Stimulated activated CD8-positive, alpha-beta memory T cell treated with anti-CD3 and anti-CD28 coated beads, Interleukin-12 subunit alpha, Interleukin-12 subunit beta, amount 100 ng/mL, for 24 hours (primary cell): ENCODE data around the gene SDE2.
"Not testable (repeated sequence)": the region's sequence is repeated elsewhere in the genome, so short reads cannot be mapped to it uniquely, and the experiment has no call there.

Experiments used
- DNase-seq: peaks from one replicate; pipeline ENCODE4 v3.0.0-alpha.2; 2020; ENCODE audit errors: extremely low read depth

Gene SDE2

DNA sequence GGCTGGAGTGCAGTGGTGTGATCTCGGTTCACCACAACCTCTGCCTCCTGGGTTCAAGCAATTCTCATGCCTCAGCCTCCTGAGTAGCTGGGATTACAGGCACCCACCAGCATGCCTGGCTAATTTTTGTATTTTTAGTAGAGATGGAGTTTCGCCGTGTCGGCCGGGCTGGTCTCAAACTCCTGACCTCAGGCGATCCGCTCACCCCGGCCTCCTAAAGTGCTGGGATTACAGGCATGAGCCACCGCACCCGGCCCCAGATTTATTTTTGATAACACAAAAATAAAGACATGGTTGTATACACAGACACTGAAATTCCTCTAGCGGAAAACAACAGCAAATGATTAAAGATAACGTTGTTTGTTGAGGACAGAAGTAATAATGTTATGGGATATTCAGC lies 24.0 kb downstream of the SDE2 start:
- DNase-seq = not testable (repeated sequence)

DNA sequence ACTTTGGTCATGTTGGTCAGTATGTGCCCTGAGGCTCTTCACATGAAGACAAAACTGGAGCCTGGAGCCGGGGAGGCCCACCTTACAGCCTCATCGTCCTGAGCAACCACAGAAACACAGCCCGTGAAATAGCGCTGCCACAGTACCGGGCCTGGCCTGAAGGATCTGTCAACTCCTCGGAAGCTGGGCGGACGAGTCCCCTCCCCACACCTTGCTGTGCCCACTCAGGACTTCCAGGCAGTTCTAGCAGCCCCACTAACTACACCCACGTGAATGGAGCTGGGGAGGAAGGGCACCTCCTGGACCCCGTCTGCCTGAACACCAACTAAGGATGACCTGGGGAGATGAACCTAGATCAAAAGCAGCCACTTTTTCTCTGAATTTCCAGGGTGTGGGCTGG lies 24.7 kb downstream of the SDE2 start:
- no peak for DNase-seq

GRCh38 chr1:225973158-225973557 lies 26.0 kb downstream of the SDE2 start:
- DNase-seq = no peak

DNA sequence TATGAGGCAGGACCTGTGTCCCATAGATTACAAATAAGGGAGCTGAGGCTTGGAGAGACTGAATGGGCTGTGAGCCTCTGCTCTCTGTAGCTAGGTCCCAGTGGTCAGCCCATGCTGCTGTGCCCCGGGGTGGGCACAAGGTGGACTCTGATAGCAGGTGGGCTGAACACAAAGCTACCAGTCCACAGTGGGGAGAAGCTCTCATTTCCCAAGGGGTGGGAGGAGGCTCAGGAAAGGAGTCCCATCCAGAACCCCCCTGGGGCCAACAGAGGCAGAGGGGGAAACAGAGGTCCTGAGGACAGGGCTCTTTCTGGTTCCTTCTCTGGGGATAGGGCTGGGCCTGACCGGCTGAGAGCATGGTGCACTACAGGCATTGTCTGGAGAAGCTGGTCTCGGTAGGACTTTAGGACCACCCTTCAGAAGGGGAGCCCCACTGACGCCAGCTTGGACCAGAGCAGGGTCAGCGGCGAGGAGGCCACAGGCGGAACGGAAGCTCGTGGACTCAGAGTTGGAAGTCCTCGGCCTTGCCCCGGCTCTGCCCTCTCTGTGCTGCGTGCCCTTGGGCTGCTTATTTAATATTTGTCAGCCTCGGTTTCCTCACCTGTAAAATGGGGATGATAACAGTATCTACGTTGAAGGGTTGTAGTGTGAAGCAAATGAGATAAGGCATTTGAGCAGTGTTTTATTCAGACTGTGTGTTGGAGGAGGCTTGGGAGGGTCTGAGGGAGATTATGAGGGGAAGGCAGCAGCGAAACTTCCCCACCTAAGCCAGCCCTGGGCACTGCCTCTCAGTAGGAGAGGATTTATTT lies 26.6 kb downstream of the SDE2 start:
- no peak for DNase-seq

DNA sequence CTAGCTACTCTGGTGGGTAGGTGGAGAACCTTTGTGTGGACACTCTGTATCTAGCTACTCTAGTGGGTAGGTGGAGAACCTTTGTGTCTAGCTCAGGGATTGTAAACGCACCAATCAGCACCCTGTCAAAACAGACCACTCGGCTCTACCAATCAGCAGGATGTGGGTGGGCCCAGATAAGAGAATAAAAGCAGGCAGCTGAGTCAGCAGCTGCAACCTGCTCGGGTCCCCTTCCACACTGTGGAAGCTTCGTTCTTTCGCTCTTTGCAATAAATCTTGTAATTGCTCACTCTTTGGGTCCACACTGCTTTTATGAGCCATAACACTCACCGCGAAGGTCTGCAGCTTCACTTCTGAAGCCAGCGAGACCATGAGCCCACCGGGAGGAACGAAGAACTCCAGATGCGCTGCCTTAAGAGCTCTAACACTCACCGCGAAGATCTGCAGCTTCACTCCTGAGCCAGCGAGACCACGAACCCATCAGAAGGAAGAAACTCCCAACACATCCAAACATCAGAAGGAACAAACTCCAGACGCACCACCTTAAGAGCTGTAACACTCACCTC lies 28.5 kb downstream of the SDE2 start:
- DNase-seq = not testable (repeated sequence)

DNA sequence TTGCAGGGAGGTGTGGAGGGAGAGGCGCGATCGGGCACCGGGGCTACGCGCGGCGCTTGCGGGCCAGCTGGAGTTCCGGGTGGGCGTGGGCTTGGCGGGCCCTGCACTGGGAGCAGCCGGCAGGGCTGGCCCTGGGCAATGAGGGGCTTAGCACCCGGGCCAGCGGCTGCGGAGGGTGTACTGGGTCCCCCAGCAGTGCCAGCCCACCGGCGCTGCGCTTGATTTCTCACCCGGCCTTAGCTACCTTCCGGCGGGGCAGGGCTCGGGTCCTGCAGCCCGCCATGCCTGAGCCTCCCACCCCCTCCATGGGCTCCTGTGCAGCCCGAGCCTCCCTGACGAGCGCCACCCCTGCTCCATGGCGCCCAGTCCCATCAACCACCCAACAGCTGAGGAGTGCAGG lies 29.4 kb downstream of the SDE2 start:
- DNase-seq = not testable (repeated sequence)

GRCh38 chr1:225965231-225965630 lies 33.9 kb downstream of the SDE2 start:
- DNase-seq = no peak

GRCh38 chr1:225963735-225964530 lies 35.2 kb downstream of the SDE2 start:
- DNase-seq = no peak

- peak; percentile 24 for DNase-seq
Observed at GRCh38 chr1:225962440-225962975, 36.6 kb downstream of the SDE2 start.

GRCh38 chr1:225961659-225962439 lies 37.3 kb downstream of the SDE2 start:
- no peak for DNase-seq

- DNase-seq = no peak
Observed at GRCh38 chr1:225958041-225958440, 41.1 kb downstream of the SDE2 start.

- no peak for DNase-seq
Observed at GRCh38 chr1:225954753-225955152, 44.4 kb downstream of the SDE2 start.

DNA sequence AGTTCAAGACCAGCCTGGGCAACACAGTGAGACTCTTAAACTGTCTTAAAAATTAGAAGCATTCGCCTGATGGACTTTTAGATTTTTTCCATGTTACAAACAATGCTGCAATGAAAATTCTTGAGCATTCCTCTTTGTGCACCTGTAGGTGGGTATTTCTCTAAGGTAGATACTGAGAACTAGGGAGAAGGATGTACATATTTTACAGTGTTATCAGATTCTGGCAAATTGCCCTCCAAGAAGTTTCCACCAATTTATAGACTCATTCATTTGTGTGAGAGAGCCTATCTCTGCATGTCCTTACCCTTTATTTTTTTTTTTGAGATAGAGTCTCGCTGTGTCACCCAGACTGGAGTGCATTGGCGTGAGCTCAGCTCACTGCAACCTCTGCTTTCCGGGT lies 45.8 kb downstream of the SDE2 start:
- DNase-seq = no peak

DNA sequence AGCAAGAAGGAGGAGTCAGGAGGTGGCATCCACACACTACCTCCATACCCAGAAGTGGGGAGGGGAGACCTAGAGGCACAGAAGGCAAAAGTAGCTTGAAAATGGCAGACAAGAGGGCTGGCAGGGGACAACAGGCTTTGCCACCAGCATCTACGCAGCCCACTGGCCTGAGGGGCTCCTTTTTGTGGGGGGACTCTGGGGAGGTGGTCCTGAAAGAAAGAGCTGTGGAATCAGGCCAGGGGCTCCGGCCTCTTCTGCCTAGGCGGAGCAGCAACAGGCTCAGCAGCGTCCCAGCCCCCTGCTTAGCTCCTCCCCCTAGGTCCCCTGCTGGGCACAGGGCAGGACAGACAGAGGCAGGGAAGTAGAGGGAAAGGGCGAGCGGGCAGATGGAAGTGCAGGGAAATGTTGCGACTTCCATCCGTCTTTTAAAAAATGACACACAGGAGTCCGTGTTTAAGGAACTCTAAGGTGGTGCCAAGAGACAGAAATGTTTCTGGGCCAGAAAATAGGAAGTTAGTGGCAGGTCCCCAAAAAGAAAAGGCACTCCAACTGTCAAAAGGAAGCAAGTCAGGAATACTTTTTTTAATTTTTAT lies 48.1 kb downstream of the SDE2 start:
- no peak for DNase-seq

DNA sequence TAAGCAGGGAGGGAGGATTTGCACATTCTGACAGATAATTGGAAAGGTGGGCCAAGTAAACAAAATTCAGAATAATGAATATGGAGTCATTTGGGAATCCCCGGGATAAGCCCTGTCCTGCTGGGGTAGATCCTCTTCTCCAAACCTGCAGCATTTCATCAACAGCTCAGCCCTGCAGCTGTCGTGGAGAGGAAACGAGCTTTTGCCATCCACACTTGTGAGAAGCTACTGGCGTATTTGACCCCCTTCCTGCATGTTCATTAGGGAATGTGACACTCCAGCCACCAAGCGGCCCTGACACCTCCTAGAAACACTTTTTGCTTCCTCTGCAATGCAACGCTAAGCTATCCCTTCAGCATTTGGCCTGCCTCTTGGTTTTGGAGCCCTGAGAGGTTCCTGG lies 50.1 kb downstream of the SDE2 start:
- no peak for DNase-seq

- no peak for DNase-seq
Observed at GRCh38 chr1:225946803-225947202, 52.3 kb downstream of the SDE2 start.

DNA sequence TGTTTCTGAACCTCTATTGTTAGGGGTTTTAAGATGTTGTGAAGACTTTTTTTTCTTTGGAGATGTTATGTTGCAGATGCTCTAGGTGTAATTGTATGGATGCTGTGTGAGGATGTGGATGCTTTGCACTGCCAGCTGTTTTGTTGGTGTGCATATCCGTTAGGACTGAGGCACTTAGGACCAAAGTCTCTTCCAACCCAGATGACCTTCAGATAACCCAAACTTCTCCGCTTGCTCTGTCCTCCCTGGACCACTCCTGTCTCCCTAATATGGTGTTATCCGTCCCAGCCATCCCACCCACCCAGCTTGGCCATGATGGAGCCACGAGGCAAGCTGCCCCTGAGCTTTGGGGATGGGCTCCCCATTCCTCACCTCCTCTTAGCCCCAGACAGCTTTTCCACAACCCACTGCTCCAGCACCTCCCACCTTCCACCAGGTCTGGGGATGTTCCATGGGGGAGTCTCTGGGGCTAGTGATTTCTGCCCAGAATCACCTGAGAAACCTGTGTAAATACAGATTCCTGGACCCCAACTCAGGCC lies 53.0 kb downstream of the SDE2 start:
- no peak for DNase-seq

DNA sequence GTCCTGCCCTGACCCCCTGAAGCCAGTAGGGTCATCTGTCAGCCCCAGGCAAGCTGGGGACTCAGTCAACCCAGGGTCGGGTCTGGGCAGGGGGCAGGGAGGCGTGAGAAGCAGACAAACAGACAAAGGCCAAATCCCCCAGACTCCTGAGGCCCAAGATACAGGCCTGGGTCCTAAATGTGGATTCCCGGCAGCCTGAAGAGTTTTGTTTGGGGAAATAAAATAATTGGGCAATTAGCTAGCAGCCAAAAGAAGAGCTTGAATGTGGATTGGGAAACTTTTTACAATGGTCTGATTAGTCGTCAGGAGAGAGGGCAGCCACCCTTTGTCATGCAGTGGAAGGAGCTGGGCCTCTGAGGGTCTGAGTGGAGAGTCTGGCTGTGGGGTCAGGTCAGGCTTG lies 53.6 kb downstream of the SDE2 start:
- no peak for DNase-seq

DNA sequence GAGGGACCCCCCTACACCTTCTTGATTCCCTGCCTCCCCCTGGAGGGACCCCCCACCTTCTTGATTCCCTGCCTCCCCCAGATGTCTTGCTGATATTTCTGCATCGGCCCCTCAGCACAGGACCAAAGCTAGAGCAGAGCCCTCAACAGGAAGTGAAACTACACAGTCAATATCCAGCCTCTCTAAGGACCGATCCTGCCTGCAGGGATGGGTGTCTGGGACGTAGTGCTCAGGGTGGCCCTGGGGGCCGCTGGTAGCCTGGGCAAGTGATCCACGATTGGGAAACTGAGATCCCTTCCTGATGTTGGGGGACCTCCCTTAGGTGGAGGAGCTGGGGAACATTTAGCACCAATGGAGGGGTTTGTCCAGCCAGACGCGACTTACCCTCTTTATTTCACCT lies 54.2 kb downstream of the SDE2 start:
- DNase-seq = no peak

DNA sequence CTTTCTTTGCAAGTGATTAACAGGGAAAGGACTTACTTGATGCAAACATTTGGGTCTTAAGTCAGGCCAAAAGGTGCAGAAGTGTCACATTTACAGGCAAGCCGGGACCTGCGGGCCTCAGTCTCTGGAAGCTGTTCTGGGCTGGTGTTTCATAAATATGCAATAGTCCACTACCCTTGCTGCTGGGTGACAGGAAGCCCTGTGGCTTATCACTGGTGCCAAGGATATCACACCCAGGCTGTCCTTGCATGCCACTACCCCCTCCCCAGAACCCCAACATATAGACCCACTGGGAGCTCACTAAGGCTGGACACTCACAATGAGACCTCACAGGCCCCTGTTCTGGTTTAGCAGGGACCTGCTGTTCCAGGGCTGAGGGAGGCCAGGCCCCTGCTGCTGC lies 54.8 kb downstream of the SDE2 start:
- DNase-seq = no peak

DNA sequence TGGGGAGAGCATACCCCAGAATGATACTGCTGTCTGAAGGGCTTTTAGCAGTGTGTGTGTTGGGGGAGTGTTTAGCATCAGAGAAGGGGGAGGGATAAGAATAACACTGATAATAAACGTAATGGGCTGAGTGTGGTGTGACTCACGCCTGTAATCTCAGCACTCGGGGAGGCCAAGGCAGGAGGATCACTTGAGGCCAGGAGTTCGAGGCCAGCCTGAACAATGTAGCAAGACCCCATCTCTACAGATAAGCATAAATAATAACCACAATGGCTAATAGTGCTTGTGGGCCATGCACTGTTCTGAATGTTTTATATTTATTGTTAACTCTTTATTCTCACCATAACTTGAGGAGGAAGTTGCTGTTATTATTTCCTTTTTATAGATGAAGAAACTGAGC lies 55.6 kb downstream of the SDE2 start:
- DNase-seq = no peak
